G401.6 (cell line): Measurements from ENCODE around the gene XXYLT1.

ENCODE experiments used
- FAIRE-seq: peaks from 2 replicates; lab custom pipeline; 2012; peaks lifted over from hg19 to GRCh38; lab: Jason Lieb, UNC

The XXYLT1 gene

DNA sequence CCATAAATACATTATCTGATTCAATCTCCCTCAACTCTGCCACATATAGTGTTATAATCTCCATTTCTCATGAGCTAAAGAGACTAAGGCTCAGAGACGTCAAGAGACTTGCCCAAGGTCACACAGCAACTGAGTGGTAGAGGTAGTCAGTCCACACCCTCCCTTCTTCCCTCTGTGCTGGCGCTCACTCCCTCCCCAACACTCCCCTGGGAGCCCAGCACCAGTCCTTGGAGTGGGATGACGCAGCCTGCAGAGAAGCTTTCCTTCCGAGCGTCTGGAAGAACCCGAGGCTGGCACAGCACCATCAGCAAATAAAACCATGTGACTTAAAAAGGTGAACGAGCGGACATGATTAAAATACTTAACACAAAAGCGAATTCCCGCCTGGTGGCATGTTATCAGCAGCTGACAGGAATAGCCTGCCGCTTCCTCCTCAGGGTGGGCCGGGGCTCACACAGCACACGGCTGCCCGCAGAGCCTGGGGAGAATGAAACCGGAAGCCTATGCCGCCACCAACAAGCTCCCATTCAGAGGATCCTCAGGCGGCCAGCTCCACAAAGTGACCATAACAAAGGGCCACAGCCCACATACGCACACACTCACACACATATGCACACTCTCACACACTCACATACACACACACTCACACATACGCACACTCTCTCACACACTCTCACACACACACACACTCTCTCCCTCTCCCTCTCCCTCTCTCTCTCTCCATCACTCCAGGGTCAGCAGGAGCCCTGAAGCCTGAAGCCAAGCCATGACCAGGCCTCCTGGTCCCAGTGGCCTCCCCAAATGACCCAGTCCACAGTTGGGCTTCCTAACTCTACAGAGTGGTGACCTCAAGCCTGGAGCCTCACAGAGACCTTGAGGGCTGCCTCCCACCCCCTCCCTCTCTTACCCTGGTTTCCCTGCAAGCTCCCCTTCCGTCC lies 120.5 kb downstream of the XXYLT1 start:
- no peak for FAIRE-seq

DNA sequence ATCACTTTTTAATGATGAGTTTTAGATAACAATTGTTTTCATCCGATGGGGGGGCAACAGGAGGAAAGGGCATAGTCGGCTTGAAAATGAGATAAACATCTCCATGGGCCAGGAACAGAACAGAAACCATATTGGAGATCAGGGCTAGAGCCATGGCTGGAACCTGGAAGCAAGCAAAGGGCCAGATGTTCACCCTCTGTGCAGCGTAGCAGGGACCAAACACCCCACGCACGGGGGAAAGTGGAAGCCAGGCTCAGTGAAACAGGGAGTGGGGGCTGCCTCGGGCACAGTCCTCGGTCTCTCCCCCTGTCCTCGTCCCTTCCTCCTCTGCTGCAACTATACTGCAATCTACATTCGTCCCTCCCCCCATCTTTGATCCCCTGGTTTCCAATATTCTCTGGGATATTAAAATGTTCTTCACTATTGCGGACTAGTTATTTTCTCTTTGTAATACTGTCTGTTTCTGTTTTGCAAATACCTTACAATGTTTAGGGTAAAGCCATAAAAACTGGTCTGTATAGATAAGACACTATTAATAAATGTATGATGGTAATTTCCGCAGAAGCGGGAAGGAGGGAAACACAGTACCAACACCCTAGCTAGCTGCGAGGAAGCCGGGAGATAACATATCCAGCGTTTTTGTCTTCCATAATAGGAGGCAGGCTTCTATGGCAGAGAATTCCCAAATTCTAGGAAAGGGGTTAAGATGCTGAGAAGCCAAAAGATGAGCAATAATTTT lies 121.5 kb downstream of the XXYLT1 start:
- FAIRE-seq: no peak

- FAIRE-seq: no peak
Measured at GRCh38 chr3:195148549-195148948, 122.4 kb downstream of the XXYLT1 start.

- no peak for FAIRE-seq
Measured at GRCh38 chr3:195147649-195148080, 123.3 kb downstream of the XXYLT1 start.

GRCh38 chr3:195146131-195146530 lies 124.8 kb downstream of the XXYLT1 start:
- no peak for FAIRE-seq

DNA sequence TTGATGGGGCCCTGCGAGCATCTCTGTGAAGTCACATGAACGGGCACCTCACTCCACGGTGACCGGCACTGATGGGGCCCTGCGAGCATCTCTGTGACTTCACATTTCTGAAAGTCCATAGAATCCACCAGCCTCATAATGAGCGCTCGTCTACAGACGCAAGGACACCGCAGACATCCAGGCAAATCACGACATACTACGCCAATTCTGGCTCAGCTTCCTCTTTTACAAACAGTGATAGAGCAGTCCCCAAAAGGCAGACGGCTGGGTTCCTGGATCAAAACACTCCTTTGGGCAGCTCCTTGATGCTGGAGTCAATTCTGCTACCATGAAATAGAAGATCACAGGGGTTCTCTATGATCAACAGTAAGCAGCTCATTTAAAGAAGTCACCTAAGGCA lies 125.4 kb downstream of the XXYLT1 start:
- no peak for FAIRE-seq

DNA sequence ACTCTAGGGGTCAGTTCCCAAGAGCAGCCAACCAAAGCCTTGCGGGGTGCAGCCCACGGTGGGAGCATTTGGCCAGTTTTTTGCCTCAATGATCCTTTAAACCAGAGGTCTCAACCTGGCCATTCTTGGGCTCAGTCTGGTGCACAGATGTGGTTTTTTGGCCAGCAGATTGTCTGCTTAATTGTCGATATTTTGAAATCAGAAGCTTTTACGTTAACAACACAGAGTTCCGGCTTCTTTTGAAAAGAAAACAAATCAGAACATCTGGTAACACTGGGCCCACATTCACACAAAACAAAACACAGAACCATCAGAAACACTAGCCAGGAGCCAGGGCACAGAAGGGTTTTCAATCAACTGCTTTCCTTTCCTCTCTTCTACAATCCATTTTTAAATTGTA lies 127.7 kb downstream of the XXYLT1 start:
- FAIRE-seq: no peak

- no peak for FAIRE-seq
Measured at GRCh38 chr3:195142519-195142918, 128.4 kb downstream of the XXYLT1 start.

DNA sequence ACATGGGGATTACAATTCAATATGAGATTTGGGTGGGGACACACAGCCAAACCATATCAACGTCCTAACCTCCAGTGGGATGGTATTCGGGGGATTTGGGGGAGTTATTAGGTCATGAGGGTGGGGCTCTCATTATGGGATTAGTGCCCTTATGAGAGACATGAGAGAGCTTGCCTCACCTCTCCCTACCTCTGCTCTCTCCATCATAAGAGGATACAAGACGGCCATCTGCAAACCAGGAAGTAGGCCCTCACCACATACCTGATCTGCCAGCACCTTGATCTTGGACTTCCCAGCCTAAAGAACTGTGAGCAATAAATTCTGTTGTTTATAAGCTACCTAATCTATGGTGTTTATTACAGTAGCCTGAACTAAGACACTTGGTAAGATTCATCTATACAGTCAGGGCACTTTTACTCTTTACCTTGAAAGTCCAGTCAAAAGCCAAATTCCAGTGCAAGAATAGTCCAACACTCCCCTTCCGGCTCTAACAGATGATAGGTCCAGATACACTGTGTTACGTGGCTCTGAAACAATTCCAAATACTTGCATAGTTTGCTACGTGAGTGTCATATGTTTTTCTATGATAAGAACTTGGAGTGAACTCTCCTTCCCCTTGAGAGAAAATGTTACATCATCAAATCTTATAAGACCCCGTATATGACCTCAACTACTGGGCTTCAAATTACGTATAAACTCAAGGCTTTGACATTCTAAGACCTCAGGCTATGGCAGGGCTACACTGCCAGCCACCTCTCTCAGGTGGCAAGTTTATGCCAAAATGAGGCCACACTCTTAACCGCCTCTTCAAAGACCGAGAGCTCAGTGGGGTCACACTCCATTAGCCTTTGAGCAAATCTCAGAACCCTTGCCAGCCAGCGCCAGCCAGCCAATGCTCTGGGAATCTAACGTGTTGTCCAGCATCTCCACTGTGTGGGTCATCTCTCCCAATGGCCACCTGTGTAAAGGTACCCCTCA lies 129.9 kb downstream of the XXYLT1 start:
- no peak for FAIRE-seq

- FAIRE-seq: no peak
Measured at GRCh38 chr3:195140410-195140809, 130.5 kb downstream of the XXYLT1 start.

DNA sequence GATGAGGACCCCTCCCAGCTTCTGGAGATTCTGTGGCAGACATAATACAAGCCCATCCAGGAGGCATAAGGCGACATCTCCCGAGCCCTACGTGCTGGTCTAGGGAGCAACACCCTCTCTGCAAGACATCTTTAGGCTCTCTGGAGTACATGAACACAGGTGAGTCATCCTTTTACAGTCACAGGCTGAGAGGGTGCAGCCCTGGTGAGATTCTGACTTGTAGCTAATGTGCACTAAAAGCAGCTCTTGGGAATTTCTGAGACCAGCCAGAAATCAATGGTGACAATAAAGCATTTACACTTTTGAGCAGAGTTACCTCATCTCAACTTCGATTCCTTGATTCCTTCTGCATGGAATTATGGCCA lies 131.1 kb downstream of the XXYLT1 start:
- FAIRE-seq: no peak

DNA sequence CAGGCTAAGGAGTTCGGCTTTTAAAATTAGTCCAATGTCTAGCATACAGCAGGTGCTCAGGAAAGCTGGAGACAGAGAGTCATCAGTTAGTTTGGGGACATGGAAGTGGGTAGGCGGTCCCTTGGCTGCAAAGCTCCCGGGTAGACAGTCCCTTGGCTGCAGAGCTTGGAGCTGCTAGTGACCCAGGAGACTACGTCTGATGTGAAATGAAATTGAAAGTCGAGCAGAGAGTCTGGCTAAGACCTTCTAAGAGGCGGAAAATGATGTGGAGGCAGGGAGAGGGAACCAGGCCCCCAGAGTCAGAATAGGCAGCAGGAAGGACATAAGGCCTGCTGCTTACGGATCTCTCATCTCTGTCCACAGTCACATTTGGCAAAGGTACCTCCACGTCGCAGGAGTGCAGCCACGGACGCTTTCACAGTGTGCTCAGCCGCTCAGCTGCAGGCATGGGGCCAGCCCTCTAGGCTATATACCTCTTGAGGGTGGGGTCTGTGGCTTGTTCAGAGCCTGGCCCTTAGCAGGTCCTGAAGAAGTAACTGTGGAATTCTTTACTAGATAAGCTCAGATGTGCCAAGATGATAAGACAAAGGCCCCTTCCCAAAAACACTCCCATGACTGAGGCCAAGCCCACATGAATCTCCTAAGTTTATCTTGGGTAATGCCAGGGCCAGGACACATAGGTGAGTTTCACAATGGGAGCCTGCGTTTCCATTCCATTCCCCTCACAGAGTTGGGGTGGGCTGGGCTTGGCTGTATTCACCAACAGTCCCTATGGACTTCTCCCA lies 131.7 kb downstream of the XXYLT1 start:
- no peak for FAIRE-seq

- FAIRE-seq: no peak
Measured at GRCh38 chr3:195137638-195138588, 133.0 kb downstream of the XXYLT1 start.

DNA sequence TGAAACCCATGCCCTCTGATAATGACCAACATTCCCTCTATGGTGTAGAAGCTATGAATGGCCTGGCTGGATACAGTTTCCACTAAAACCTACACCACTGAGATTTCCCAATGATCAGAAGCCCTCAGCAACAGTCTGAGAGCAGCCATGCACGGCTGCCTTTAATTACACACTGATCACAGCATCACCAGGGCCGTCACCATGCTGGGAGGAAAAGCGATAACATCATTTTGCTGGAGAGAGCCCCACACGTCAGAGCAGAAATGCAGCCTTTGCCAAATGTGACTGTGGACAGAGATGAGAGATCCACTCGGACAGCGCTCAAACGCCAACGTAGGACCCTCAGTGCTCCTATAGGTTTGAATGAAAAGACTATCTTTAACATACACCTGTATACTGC lies 135.0 kb downstream of the XXYLT1 start:
- no peak for FAIRE-seq

GRCh38 chr3:195134431-195134830 lies 136.5 kb downstream of the XXYLT1 start:
- FAIRE-seq: no peak

DNA sequence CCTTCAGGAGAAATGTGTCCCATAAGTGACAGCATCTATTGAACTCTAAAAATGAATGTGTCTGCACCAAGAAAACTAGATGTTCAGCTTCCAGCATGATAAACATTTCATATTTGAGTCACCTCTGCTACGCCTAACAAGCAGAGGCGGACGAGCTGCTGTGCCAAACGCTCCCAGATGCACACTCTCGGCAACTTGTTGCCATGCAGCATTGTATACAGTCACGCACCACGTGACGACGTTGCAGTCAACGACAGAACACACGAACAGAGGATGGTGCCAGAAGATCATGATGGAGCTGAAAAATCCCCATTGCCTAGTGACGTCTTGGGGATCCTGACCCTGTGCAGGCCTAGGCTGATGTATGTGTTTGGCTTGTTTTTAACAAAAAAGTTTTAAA lies 137.5 kb downstream of the XXYLT1 start:
- no peak for FAIRE-seq

- no peak for FAIRE-seq
Measured at GRCh38 chr3:195133013-195133412, 137.9 kb downstream of the XXYLT1 start.

- no peak for FAIRE-seq
Measured at GRCh38 chr3:195131176-195131575, 139.8 kb downstream of the XXYLT1 start.

DNA sequence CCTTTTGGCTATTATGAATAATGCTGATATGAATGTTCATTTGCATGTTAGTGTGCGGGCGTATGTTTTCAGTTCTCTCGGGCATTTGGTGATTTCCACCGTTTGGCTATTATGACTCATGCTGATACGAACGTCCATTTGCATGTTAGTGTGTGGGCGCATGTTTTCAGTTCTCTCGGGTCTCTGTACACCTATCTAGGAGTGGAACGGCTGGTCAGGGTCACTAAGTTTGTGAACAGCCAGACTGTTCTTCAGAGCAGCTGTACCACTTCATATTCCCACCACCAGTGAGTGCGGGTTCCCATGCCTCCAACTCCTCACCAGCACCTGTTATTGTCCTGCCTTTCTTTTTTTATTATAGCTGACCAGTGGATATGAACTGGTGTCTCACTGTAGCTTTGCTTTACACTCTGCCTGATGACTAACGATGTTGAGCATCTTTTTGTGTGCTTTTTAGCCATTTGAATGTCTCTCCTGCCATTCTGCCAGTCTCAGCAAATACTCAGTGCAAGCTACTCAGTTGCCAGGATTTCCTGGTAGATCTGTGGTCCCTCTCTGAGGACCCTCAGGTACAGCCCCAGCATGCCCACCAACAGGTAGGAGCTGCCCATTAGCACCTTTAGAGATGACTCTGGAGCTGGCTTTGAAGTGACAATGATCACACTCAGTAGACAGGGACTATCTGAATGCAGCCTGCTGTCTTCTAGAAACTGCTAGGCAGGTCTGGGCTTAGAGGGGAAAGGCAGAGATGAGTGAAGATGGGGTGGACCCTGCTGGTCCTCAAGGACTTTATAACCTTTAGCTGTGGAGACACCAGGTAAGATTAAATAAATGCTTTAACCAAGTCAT lies 141.1 kb downstream of the XXYLT1 start:
- FAIRE-seq: no peak
